HG03571 (cell line): Measurements from ENCODE around the gene H6PD.

Source experiments
- ATAC-seq: cut with Tn5 transposase; IDR thresholded peaks from one replicate; pipeline ENCODE4 v1.9.1; 2021; ENCODE audit not compliant: unreplicated experiment

The H6PD gene

DNA sequence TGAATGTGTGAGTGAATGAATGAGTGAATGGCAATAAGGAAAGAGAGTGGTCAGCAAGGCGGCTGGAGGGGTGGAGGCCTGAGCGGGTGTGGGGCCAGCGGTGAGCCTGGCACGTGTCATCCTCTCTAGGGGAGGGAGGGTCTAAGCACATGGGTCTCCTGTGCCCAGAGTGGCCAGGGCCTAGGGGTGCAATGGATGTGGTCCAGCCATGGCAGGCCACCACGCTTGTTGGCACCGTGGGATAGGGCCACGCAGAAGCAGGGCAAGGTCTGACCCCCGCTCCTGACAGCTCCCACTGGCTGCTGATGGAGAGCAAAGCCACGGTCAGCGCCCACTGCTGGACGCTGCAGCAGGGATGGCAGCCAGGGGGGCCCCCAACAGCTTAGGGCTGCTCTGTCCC lies 38.6 kb downstream of the H6PD start:
- no peak for ATAC-seq

- ATAC-seq = no peak
Observed at GRCh38 chr1:9275161-9275560, 40.6 kb downstream of the H6PD start.

- no peak for ATAC-seq
Observed at GRCh38 chr1:9275567-9276034, 41.0 kb downstream of the H6PD start.

DNA sequence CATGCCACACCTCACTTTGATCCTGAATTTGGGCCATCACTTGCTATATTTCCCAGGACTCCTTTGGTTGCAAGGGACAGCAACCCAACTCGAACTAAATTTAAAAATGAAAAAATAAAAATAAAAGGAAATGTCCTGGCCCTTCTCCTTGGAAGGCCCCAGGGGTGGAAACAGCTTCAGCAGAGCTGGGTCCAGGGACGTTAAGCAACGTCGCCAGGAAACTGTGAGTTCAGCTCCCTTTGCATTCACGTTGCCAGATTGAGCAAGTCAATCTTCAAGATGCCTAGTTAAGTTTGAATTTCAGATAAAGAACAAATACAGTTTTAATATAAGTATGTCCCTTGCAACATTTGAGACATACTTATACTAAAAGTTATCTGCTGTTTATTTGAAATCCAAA lies 43.5 kb downstream of the H6PD start:
- ATAC-seq = no peak

DNA sequence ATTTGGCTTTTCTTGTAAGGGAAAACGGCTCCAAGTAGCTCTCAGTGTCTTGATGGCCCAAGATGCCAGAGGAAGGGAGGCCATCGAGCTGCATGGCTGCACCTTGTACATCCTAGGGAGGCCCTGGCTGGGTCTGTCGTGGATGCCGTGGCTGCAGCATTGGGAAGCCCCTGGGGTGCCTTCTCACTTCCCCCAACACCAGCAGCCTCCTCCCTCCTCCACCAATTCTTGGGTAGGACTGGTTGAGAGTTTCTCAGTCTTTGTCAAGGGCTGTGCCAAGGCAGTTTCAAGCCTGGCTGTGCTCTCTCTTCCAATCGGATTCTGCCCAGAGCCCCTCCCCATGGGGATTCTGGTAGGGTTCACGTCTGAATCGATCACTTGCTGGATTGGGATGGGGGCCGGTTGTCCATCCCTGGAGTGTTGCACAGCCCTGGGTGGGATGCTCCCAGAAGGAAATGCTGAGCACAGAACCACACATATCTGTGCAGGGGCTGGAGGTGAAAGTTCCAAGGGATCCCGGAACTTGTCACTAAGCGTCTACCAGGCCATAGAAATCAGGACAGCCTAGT lies 44.1 kb downstream of the H6PD start:
- ATAC-seq = no peak

DNA sequence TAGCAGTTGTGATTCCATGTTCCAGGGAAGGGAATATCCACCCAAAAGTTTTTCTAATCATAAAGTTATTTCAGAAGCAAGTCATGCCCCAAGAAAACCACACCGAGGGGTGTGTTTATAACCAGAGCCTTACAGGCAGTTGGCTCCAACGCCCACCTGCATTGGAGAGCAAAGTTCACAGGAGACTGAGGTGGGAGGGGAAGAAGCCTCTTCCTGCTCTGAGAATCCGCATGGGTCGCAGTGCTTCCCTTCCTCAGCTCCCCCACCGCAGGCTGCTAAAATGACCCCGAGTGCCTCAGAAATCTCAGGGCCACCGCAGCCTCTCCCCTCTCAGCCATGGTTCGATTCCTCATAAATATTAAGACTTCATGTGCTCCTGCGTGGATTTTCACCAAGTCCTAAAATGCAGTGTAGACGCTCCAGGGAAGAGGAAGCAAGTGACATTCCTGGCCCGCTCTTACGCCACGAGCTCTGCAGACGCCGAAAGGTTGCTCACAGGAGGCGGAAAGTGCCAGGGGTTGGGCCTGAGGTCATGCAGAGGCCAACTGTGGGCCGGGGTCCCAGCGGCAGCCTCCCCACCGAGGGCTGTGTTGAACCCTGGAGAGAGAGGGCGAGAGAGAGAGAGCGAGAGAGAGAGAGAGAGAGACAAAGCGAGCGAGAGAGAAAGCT lies 44.7 kb downstream of the H6PD start:
- no peak for ATAC-seq

- ATAC-seq = no peak
Observed at GRCh38 chr1:9280015-9280860, 45.7 kb downstream of the H6PD start.

GRCh38 chr1:9281071-9281827 lies 46.7 kb downstream of the H6PD start:
- no peak for ATAC-seq

- ATAC-seq = no peak
Observed at GRCh38 chr1:9281908-9282695, 47.5 kb downstream of the H6PD start.

DNA sequence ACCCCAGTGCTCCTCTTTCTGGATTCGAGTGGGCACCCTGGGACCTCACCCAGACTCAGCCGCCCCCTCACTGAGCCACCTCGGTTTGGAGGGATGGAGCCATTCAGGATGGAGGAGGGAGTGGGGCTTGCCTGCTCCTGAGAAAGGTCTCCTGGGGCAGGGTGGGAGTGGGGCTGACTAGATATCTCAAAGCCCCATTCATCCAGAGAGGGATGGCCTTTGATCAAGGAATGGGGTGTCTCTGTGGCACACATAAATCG lies 48.1 kb downstream of the H6PD start:
- ATAC-seq = no peak

DNA sequence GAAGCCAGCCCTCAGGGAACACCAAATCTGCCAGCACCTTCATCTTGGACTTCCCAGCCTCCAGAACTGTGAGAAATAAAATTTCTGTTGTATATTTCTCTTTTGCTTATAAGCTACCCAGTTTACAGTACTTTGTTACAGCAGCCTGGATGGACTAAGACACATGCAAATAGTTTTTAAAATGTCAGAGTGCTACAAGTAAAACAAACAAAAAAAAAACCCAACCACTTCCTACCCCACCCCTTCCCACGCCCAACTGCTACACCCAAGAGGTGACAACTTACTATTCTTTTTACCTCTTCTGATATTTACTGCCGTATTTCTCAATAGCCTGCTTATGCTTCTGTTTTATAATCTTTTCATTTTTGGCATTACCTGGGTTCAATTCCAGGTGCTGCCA lies 49.5 kb downstream of the H6PD start:
- no peak for ATAC-seq

DNA sequence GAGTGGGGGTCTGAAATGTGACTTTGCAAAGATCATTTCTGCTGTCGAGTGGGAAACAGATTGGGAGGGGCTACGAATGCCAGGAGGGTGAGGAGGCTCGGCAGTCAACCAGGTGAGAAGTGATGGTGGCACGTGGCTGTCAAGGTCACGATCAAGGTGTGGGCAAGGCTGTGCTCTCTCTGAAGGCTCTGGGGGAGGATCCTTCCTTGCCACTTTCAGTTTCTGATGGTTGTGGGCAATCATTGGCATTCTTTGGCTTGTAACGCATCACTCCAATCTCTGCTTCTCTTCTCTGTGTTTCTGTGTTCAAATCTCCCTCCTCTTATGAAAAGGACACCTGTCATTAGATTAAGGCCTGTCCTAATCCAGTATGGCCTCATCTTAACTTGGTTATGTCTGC lies 52.0 kb downstream of the H6PD start:
- ATAC-seq = no peak

- no peak for ATAC-seq
Observed at GRCh38 chr1:9289090-9289534, 54.5 kb downstream of the H6PD start.

GRCh38 chr1:9289711-9290485 lies 55.3 kb downstream of the H6PD start:
- no peak for ATAC-seq

- ATAC-seq = no peak
Observed at GRCh38 chr1:9291914-9292360, 57.4 kb downstream of the H6PD start.

DNA sequence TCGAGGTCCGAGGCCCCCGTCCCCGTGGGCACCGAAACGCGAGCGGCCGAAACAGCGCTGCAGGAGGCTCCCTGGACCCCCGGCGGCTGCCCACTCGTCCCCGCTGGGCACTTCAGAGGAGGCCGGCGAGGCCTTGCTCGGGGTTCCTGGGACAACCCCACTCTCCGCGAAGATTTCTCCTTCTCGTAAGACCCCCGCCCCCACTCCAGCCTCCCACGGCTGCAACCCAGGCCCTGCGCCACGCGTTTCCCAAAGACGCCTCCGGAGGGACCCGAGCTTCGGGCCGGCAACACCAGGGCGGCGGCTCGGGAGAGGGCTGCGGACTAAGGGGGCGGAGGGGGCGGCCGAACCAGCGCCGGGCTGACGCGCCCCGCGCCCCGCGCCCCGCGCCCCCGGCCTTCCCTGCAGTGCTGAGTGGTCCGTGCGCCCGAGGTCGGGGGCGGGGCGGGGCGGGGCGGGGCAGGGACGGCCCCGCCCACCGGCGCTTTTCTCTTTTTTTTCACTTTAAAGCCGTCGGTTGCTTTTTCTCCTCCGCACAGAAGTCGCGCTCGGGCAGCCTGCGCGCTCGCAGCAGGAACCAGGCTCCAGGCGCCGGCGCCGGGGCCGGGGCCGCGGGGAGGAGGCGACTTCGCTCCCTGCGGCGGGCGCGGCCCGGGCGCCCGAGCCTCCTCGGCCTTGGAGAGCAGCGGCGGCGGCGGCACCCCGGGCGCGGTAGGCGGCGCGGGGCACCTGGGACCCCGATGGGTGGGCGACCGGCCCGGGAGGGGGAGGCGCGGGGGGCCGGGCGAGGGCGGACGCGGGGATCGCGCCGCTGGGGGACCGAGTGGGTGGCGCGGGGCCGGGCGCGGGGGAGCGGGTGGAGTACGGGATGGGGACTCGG lies 58.0 kb downstream of the H6PD start, which contains the start of gene SPSB1:
SPSB1 (plus strand) TSS at position 534 of the 880 bp plus-strand sequence. CDS start 62,998 bp downstream, outside the sequence.
- ATAC-seq = no peak

DNA sequence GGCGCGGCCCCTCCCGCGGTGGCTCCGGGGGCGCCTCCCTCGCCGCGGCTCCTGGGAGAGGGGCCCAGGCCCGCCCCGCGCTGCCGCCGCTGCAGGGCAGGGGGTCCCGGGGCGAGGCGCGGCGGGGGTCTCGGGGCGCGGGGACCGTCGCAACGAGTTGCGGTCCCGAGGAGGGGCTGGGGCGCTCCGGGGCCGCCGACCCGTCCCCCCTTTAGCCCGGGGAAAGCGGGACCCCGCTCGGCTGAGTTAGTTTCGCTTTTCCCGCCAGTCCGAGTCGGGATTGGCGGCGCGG lies 58.6 kb downstream of the H6PD start:
- ATAC-seq = no peak

- ATAC-seq = no peak
Observed at GRCh38 chr1:9293533-9294404, 59.2 kb downstream of the H6PD start.
